Testis (tissue), 2 donors: Measurements from ENCODE around the gene HOTAIR.

ENCODE experiments used
- CTCF ChIP-seq, 3 experiments: fragments of 450-650 bp in 2 of 3; fragments of 200-600 bp in 1 of 3; sonication (generic) in 1 of 3; IDR thresholded peaks; one replicate each; pipeline ENCODE4 v1.5.1; 2016 to 2019; ENCODE audit warnings: antibody characterized with exemption in 3 of 3, mild to moderate bottlenecking in 2 of 3, moderate library complexity in 1 of 3
- POLR2A ChIP-seq: fragments of 450-650 bp; IDR thresholded peaks from one replicate; pipeline ENCODE4 v1.6.1; 2017; ENCODE audit warnings: antibody characterized with exemption, mild to moderate bottlenecking, moderate library complexity

GRCh38 chr12:54002915-54003389 lies 28.2 kb upstream of the HOTAIR start:
- TF ChIP-seq CTCF (IDR thresholded peaks at IDR 0.05) (no peak), POLR2A (no peak)
